COLO668 (cell line): Measurements from ENCODE around the gene LGALS1.

Source experiments
- DNase-seq: peaks from one replicate; lab custom pipeline; 2025; ENCODE audit not compliant: unreplicated experiment; lab: John Stamatoyannopoulos, UW

The LGALS1 gene

DNA sequence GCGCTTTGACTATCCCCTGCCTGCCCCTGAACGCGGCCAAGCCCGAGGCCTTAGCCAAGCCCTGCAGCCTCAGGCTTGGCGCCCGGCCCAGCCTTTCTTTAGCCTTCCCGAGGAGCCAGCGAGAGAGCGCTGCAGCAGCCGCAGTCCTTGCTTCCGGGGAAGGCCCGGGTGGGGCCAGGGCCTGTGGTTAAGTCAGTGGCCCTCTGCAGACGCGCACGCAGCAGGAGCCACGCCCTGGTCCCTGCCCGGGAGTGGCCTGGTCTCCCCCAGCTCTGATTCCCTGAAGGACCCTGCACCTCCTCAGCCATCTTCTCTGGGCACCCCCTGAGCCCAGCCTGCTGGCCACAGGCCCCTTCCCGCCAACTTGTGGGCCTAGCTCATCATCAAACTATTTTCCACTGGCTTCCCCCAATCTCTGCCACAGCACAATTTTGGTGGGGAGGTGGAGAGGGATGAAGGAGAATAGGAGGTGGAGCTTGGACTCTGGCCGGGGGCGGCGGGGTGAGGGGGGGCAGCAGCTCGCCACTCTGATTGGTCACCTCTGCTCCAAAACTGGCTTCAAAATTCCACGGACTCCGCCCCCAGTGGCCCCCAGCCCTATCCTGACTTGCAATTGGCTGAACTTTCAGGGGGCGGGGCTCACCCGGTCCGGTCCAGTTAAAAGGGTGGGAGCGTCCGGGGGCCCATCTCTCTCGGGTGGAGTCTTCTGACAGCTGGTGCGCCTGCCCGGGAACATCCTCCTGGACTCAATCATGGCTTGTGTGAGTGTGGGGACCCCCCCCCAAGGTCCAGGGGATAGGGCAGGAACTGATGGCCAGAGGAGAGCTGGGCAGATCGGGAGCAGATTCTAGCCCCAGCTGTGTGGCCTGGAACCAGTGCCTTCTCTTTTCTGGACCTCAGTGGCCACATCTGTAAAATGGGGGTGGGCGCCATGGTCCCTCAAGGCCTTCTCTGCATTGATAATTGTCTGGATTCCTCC is at the start of gene LGALS1:
Gene LGALS1, plus strand, starts transcription at position 686 of the 979 bp plus-strand sequence. Its CDS starts 67 bp downstream, at position 753.
- peak; percentile 86 for DNase-seq

- DNase-seq = no peak
These were observed 49.7 kb upstream of the LGALS1 start for GRCh38 chr22:37625737-37626136.

GRCh38 chr22:37626144-37626543 is 49.3 kb upstream of the LGALS1 start:
- no peak for DNase-seq

- no peak for DNase-seq
These were observed 48.8 kb upstream of the LGALS1 start for GRCh38 chr22:37626556-37627075.

DNA sequence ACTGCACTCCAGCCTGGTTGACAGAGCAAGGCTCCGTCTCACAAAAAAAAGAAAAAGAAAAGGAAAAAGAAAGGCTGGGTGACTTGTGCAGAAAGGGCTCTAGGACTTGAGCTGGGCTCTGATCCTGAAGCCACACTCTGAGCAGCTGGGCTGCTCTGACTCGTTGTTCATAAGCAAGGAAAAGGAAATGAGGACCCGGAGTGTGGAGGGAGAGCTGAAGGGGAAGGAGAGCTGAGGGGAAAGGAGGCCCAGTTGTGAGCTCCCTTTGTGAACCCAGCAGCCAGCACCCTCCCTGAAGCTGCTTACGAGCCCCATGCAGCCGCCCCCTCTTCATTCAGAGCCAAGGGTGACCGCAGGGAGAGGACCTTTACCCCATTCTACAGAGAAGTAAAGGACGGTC is 48.3 kb upstream of the LGALS1 start:
- DNase-seq = no peak

DNA sequence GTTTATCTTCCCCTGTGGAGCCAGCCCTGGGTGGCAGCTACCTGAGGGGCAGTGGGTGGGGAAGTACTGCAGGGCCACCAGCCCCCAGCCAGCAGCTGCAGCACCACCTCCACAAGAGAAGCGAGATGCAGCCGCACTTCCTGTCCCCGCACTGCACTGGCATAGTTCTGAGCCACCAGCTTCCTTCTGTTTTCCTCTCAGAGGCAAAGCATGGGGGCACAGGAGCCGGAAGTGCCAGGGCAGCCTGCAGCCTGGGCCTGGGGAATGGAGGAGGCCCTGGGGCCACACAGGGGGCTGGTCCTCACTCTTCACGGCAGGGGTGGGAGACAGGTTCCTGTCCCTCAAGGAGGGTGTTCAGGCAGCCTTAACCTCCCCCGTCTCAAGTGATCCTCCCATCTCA is 47.9 kb upstream of the LGALS1 start:
- DNase-seq = no peak

DNA sequence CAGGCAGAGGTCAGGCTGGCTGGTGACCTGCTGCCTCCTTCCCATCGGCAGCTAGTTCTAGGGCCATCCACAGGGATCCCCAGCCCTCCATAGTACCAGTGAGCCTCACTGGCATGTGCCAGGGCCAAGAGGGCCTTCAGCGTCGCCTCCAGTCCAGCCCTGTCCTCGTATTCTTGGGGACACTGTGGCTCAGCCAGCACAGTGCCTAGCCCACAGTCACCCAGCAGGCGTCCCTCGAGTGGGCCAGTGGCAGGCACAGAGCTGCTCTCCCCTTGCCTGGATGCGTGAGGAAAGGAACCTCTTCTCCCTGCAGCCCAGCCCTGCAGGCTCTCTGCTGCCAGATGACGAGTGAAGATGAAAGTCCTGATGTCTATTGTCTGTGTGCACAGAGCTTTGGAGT is 46.6 kb upstream of the LGALS1 start:
- DNase-seq = no peak

DNA sequence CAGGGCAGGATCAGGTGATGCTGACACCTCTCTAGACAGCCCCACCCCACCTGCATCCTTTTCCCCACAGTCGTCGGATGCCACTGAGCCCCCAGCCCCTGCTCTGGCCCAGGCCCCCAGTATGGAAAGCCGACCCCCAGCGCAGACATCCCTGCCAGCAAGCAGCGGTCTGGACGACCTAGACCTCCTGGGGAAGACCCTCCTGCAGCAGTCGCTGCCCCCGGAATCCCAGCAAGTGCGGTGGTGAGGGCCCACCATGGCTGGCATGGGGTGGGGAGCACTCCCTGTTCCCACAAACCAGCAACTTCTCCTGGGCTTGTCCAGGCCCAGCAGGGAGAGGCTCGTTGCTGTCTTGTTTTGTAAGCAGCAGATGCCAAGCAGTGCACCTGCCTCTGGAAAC is 45.5 kb upstream of the LGALS1 start:
- DNase-seq = no peak

- no peak for DNase-seq
These were observed 44.5 kb upstream of the LGALS1 start for GRCh38 chr22:37630839-37631435.

DNA sequence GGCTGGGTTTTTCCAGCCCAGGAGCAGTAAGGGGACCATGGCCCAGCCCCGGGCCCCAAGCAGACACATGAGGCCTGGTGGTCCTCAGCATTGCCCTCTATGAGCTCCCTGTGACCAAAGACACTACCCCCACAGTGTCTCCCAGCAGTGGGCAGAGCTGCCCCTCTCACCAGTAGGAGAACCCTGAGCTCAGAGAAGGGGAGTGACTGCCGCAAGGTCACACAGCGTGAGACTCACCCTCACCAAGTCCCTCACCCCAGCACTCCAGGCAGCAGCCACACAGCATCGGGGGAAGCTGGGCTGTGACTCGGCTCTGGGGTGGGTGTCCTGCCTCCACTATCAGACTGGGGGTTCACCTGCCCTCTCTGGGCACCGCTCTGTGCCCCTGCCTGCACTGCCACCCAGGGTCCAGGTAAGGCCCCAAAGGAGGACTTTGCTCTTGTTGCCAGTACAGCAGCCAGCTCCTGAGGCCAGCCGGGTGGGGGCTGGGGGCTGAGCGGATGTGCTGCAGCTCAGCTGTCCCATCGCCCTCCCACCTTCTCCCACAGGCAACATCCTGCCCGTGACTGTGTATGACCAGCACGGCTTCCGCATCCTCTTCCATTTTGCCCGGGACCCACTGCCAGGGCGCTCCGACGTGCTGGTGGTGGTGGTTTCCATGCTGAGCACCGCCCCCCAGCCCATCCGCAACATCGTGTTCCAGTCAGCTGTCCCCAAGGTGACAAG is 43.8 kb upstream of the LGALS1 start:
- no peak for DNase-seq

DNA sequence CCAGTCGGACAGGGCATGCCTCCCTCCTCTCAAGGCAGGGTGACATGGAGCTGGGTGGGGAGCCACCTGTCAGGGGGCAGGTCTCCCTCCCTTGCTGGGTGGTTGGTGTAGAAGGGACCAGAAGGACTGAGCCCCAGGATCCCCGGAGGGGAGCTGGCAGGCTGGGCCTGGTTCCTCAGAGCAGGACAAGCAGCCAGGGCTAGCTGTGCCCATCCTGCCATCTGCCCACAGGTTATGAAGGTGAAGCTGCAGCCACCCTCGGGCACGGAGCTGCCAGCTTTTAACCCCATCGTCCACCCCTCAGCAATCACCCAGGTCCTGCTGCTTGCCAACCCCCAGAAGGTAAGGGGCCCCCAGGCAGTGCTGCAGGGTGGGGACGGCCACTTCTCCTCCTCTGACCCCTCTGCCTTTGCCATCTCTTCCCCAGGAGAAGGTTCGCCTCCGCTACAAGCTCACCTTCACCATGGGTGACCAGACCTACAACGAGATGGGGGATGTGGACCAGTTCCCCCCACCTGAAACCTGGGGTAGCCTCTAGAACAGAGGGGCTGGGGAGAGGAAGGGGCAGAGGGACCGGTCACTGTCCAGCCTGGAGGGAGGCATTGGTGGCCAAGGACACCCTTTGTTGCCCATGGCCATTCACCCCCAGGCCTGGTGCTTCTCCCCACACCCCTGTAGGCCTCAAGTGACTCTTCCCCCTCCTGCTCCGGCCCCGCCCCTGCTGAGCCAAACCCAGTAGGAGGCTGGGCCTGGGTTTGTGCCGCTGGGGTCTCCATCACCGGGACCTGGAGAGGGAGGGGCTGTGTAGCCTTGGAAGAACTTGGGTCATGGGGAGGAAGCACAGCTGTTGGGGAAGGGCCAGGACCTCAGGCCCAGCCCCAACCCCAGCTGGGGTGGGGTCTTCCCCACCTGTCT is 43.0 kb upstream of the LGALS1 start:
- DNase-seq = no peak

DNA sequence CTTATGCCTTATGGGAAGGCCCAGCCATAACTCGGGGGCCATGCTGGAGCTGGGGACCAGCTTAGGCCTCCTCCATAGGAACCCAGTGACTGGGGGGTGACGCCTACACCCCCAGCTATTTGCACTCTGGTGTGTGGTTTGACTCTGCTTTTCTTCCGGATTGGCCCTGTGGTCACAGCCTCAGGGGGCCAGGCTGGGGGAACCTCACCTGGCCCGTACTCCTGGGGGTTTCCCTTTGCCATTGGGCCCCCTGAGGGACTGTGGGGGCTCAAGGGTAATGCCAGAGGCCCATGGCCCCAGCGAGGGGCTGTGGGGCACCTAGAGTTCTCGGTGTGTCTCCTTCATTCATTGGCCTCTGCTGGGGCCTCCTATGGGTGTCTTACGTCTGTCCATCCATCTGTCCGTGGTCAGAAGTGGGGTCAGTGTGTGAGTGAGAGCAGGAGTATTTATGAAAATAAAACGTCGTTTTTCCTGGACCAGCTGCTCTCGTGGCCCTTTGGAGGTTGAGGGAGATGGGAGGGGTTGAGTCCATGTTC is 42.3 kb upstream of the LGALS1 start:
- no peak for DNase-seq

- peak; percentile 33 for DNase-seq
These were observed 41.6 kb upstream of the LGALS1 start for GRCh38 chr22:37633625-37634416.

DNA sequence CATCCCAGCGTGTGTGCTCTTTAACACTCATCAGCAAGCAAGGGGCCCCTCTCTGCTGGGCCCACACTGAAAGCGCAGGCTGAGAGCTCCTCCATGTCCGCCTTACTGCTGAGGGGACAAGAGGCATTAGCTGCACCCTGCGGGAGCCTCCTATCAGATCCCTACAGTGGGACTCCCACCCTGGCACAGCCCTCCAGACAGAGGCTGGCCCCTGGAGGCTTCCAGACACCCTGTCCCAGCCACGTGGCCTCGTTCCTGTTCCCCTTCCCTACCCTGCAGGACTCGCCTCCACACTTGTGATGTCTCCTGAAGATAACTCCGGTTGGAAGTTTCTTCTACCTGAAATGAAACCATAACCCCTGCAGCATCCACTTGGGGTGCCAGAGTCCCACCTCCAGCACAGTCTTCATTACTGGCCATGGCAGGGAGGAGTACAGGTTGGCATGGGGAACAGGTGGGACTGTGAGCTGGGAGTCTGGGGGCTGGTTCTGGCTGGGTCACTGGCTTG is 41.0 kb upstream of the LGALS1 start:
- peak; percentile 9 for DNase-seq

DNA sequence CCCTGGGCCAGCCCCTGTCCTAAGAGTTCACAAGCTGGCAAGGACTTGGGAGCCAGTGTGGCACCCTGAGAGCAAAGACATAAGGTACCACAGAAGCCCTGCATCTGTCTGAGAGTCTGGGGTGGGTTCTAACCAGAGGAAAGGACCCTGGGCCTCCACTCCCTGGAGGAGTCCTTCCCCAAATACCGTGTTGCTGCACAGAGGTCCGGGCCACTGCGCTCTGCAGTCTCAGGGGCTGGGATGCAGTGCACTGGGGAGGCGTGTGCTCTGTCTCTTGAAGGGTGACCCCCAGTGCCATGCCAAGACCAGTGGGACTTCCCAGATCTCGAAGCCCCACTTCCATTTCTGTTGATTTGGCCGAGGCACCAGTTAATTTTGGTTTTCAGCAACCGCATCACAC is 40.3 kb upstream of the LGALS1 start:
- DNase-seq = no peak

- DNase-seq = no peak
These were observed 39.1 kb upstream of the LGALS1 start for GRCh38 chr22:37636186-37636948.

DNA sequence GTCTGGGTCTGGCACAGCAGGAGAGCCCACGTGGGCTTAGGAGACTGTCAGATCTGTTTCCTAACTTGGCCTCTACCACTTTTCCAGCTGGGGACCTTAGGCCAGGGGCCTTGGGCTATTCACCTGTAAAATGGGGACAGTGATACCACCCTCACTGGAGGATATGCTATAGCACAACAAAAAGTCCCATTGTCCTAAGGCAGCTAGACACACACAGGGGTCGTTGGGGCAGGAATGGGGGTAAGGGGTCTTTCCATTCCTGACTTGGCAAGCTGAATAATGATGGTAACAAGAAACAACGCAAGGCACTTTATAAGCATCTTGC is 38.5 kb upstream of the LGALS1 start:
- DNase-seq = no peak

GRCh38 chr22:37638391-37639069 is 36.9 kb upstream of the LGALS1 start:
- DNase-seq = no peak
